B cell (primary cell): ENCODE data around the gene SCP2. TPM values are rescaled to one million over a fixed set of nuclear protein-coding genes. Genes with fewer than 3 reads are reported as not detected.

Experiments
- ATAC-seq: fragments of 200-7000 bp; cut with Tn5 transposase; one replicate; pipeline ENCODE4 v1.10.0; 2021; ENCODE audit warnings: low read depth, mild to moderate bottlenecking, moderate number of reproducible peaks, moderate library complexity
- CTCF ChIA-PET: fragments of 350-600 bp; sonication (Branson Sonifier 250); formaldehyde crosslinking; loops from one replicate; lab custom pipeline; 2021; ENCODE audit warnings: antibody characterized with exemption, inconsistent platforms; lab: Charles Lee
- POLR2A ChIA-PET: fragments of 350-600 bp; sonication (Branson Sonifier 250); formaldehyde crosslinking; loops from one replicate; lab custom pipeline; 2021; ENCODE audit warnings: antibody characterized with exemption; lab: Charles Lee
- DNase-seq: peaks from one replicate; pipeline ENCODE4 v3.0.0; 2013
- H2AFZ ChIP-seq: 2 replicates; pipeline ENCODE4 v1.6.1; 2012; ENCODE audit warnings: mild to moderate bottlenecking, low read depth, low read length; ENCODE audit not compliant: insufficient read depth, poor library complexity, severe bottlenecking
- H3K27ac ChIP-seq, 2 donors: 1 replicate in 1 of 2; 2 replicates in 1 of 2; pipeline ENCODE4 v1.5.1; 2012 to 2013; ENCODE audit warnings: low read length in 2 of 2, mild to moderate bottlenecking in 2 of 2, moderate library complexity in 1 of 2
- H3K27me3 ChIP-seq, 4 experiments: fragments of 200-600 bp in 1 of 4; sonication (generic) in 1 of 4; replicated peaks in 1 of 4; 1 replicate in 2 of 4; 2 replicates in 2 of 4; pipeline versions ENCODE4 v1.6.1 to v1.7.0; 2013 to 2016; ENCODE audit warnings: low read length in 3 of 4, mild to moderate bottlenecking in 2 of 4, mixed read lengths in 1 of 4, moderate library complexity in 1 of 4; ENCODE audit not compliant: insufficient read depth in 4 of 4, control insufficient read depth in 3 of 4; ENCODE audit errors: control extremely low read depth in 1 of 4
- H3K36me3 ChIP-seq, 2 experiments: replicated peaks in 1 of 2; 1 replicate in 1 of 2; 2 replicates in 1 of 2; pipeline versions ENCODE4 v1.6.1 to v1.7.1; 2013; ENCODE audit warnings: low read length in 1 of 2; ENCODE audit not compliant: insufficient read depth in 2 of 2, control insufficient read depth in 1 of 2; ENCODE audit errors: control extremely low read depth in 1 of 2, extremely low read depth in 1 of 2
- H3K4me1 ChIP-seq, 2 donors: fragments of 200-600 bp in 1 of 2; sonication (generic) in 1 of 2; 1 replicate in 1 of 2; 2 replicates in 1 of 2; pipeline versions ENCODE4 v1.5.1 to v1.6.1; 2013 to 2017; ENCODE audit warnings: low read length in 2 of 2; ENCODE audit not compliant: control insufficient read depth in 2 of 2, insufficient read depth in 2 of 2
- H3K4me2 ChIP-seq: replicated peaks from 2 replicates; pipeline ENCODE3; 2012; ENCODE audit warnings: mild to moderate bottlenecking, low read depth, low read length; ENCODE audit not compliant: poor library complexity, severe bottlenecking
- H3K4me3 ChIP-seq, 5 experiments: fragments of 200-600 bp in 1 of 5; sonication (generic) in 1 of 5; 1 replicate in 3 of 5; 2 replicates in 2 of 5; pipeline versions ENCODE4 v1.5.1 to v1.7.0; 2011 to 2016; ENCODE audit warnings: low read length in 4 of 5, mild to moderate bottlenecking in 4 of 5, low read depth in 2 of 5, control low read depth in 1 of 5, moderate library complexity in 1 of 5; ENCODE audit not compliant: insufficient read depth in 1 of 5; ENCODE audit errors: control extremely low read depth in 1 of 5, extremely low read depth in 1 of 5
- H3K79me2 ChIP-seq: fragments of 200-600 bp; sonication (generic); one replicate; pipeline ENCODE4 v1.6.0; 2016; ENCODE audit warnings: low read length; ENCODE audit not compliant: control insufficient read depth, insufficient read depth
- H3K9ac ChIP-seq: fragments of 200-600 bp; sonication (generic); 2 replicates; pipeline ENCODE4 v1.6.1; 2017; ENCODE audit warnings: mild to moderate bottlenecking, low read length, moderate library complexity
- H3K9me3 ChIP-seq, 3 donors: one replicate each; pipeline versions ENCODE4 v1.6.1 to v1.7.1; 2013; ENCODE audit warnings: low read length in 2 of 3; ENCODE audit not compliant: control insufficient read depth in 2 of 3, insufficient read depth in 1 of 3; ENCODE audit errors: control extremely low read depth in 1 of 3
- H4K20me1 ChIP-seq: 2 replicates; pipeline ENCODE4 v1.6.0; 2012; ENCODE audit warnings: mild to moderate bottlenecking, low read length; ENCODE audit not compliant: insufficient read depth, control insufficient read depth, poor library complexity, severe bottlenecking
- H3K27ac Mint-ChIP-seq: one replicate; pipeline ENCODE4 v1.8.0; 2021; ENCODE audit warnings: mixed read lengths
- H3K27me3 Mint-ChIP-seq: one replicate; pipeline ENCODE4 v1.8.0; 2021; ENCODE audit warnings: mixed read lengths
- H3K4me1 Mint-ChIP-seq: one replicate; pipeline ENCODE4 v1.8.0; 2021; ENCODE audit warnings: mixed read lengths
- H3K4me3 Mint-ChIP-seq: one replicate; pipeline ENCODE4 v1.8.0; 2021; ENCODE audit warnings: mixed read lengths
- H3K9me3 Mint-ChIP-seq: one replicate; pipeline ENCODE4 v1.8.0; 2022; ENCODE audit warnings: mixed read lengths; ENCODE audit not compliant: insufficient read depth
- CTCF ChIP-seq: fragments of 200-600 bp; IDR thresholded peaks from one replicate; pipeline ENCODE4 v1.8.0; 2022; ENCODE audit warnings: antibody characterized with exemption, mild to moderate bottlenecking
- EZH2 ChIP-seq: IDR thresholded peaks from 2 replicates; pipeline ENCODE4 v1.6.1; 2012; ENCODE audit warnings: borderline replicate concordance, low read depth, mild to moderate bottlenecking, moderate library complexity, low read length; ENCODE audit not compliant: insufficient read depth, poor library complexity, severe bottlenecking
- WGBS: methylation state at CpG from one replicate; pipeline ENCODE4 v1.1.5; 2013; ENCODE audit warnings: missing lambda C conversion rate; ENCODE audit not compliant: insufficient coverage; 5-methylcytosine and 5-hydroxymethylcytosine counted together
- intact Hi-C: fragments of 100-400 bp; cut with micrococcal nuclease; formaldehyde crosslinking; loops from one replicate; pipeline ENCODE4 v1.10.0; 2022
- polyA plus RNA-seq: library from polyadenylated mRNA; depleted of rRNA; stranded (reverse); fragments of >200 nt; gene quantifications from 2 replicates; pipeline ENCODE4 v1.2.3, GENCODE V29; 2012
- total RNA-seq, 2 donors: library from RNA; stranded (reverse); fragments of 120-200 nt in 1 of 2; gene quantifications; 1 replicate in 1 of 2; 2 replicates in 1 of 2; pipeline versions ENCODE4 v1.2.3 to v1.2.4, GENCODE V29; 2013 to 2022

The SCP2 gene
- total and polyA plus RNA-seq, 2 donors (not counting 1 experiment from before 2014, with no cell fraction given), result 19.4 to 46.6 TPM

- Mint-ChIP-seq H3K4me3 (no peak overlapping the region), H3K27me3 (peaks cover 5% of the 10 kb centered on the region), H3K27ac (no peak overlapping the region), H3K9me3 (no peaks in the 10 kb centered on the region), H3K4me1 (peaks cover 18% of the 10 kb centered on the region)
- Histone ChIP-seq H3K27ac (no peak overlapping the region), H3K4me1 (peaks cover 14 to 15% of the 10 kb centered on the region in 2 donors), H3K27me3 (no peaks in the 10 kb centered on the region), H4K20me1 (no peaks in the 10 kb centered on the region), H3K9ac (no peak overlapping the region), H3K36me3 (no peaks in the 10 kb centered on the region), H3K4me3 (no peak overlapping the region), H2AFZ (no peak overlapping the region), H3K4me2 (no peak overlapping the region), H3K79me2 (peaks cover 28% of the 10 kb centered on the region), H3K9me3 (no peaks in the 10 kb centered on the region)
- CTCF ChIA-PET, result no interaction called here
- ATAC-seq (no peak), DNase-seq (no peak)
- WGBS, result no CpG with 5 or more reads among the region's 4 CpGs
- intact Hi-C loops, result loop anchor here (10.0 kb wide), 4 partner anchors 86 to 646 kb away; partner anchors contain the start of genes CC2D1B, ECHDC2, LRP8 and SCP2
- POLR2A ChIA-PET, result no interaction called here
- TF ChIP-seq EZH2, result no peak
- no peak for TF ChIP-seq CTCF
Measured at GRCh38 chr1:53011175-53011574, 84.1 kb downstream of the SCP2 start.

- Histone ChIP-seq H3K4me3 (peak overlapping the region; percentile 45 to 88 (median 62)), H3K4me2 (peak overlapping the region; percentile 77), H3K9me3 (no peaks in the 10 kb centered on the region), H3K79me2 (peaks cover 48% of the 10 kb centered on the region), H3K4me1 (peaks cover 19 to 20% of the 10 kb centered on the region in 2 donors), H3K27ac (peak overlapping the region in 1 of 2 donors; percentile 13), H4K20me1 (no peaks in the 10 kb centered on the region), H2AFZ (peak overlapping the region; percentile 64), H3K36me3 (no peaks in the 10 kb centered on the region), H3K9ac (peak overlapping the region; percentile 74), H3K27me3 (no peaks in the 10 kb centered on the region)
- ChIA-PET CTCF (interaction anchor here (1.0 kb wide), 1 partner anchor 960 kb away, joined by 3 read pairs; the partner anchor contains the start of gene TXNDC12), POLR2A (no interaction called here)
- TF ChIP-seq CTCF (no peak), EZH2 (no peak)
- intact Hi-C loops, result loop anchor here (10.0 kb wide), 4 partner anchors 90 to 650 kb away; partner anchors contain the start of genes CC2D1B, ECHDC2, LRP8 and SCP2
- H3K27me3 Mint-ChIP-seq, result no peaks in the 10 kb centered on the region
- WGBS, result 0% methylated on average over 6 of the region's 9 CpGs
- H3K27ac Mint-ChIP-seq, result peak overlapping the region; percentile 62
- peak overlapping the region; percentile 87 for H3K4me3 Mint-ChIP-seq
- H3K9me3 Mint-ChIP-seq, result no peaks in the 10 kb centered on the region
- ATAC-seq (peak; percentile 96), DNase-seq (peak; percentile 86)
- H3K4me1 Mint-ChIP-seq, result peaks cover 27% of the 10 kb centered on the region
Measured at GRCh38 chr1:53014791-53015507, 87.9 kb downstream of the SCP2 start.
